ENCODE data around the gene MMP23B.
"Not testable (repeated sequence)": the region's sequence is repeated elsewhere in the genome, so short reads cannot be mapped to it uniquely, and the experiment has no call there.

MMP23B gene

DNA sequence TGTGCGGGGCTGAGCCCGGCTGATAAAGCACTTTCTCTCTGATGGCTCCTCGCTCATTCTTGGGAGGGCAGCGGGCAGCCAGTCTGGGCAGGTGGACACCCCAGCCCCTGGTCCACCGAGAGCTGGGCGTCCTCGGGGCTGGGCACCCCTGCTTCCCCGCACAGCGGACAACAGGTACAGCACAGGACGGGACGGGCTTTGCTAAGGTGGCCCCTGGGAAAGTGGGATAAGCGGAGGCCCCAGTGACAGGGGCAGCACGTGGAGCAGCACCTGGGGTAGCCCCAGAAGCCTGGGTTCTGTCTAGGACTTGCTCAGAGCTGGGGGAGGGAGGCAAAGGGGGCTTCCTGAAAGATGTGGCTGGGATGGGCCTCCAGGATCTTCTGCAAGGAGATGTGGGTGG, 2.6 kb downstream of the MMP23B start:
- not testable (repeated sequence) for DNase-seq

DNA sequence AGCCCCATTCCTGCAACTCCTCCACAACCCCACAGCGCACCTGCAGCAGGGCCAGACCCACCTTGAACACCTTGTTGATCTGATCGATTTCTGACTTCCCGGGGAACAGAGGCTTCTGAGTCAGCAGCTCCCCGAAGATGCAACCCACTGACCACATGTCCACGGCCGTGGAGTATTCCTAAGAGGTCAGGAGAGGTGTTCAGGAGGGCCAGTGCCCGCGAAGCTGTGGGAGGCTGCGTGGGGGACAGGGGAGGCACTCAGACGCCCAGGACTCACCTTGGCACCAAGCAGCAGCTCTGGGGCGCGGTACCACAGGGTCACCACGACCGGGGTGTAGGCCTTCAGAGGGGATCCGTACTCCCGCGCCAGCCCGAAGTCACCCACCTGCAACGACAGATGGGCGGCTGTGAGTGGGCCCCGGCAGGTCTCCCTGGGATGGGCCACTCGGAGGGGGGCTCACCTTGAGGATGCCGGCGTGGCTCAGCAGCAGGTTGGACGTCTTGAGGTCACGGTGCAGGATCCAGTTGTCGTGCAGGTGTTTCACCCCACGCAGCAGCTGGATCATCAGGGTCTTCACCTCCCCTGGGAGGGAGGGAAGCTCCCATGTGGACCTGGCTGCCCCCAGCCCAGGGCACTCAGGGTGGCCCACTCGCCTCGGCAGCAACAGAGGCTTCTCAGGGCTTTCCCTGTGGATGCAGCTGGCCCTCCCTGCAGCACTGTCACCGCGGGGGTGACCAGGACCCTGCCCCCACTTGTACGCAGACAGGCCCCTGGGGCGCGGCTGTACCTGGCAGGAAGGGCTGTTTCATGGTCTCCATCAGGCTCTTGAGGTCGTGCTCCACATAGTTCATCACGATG, 4.9 kb downstream of the MMP23B start:
- not testable (repeated sequence) for DNase-seq

DNA sequence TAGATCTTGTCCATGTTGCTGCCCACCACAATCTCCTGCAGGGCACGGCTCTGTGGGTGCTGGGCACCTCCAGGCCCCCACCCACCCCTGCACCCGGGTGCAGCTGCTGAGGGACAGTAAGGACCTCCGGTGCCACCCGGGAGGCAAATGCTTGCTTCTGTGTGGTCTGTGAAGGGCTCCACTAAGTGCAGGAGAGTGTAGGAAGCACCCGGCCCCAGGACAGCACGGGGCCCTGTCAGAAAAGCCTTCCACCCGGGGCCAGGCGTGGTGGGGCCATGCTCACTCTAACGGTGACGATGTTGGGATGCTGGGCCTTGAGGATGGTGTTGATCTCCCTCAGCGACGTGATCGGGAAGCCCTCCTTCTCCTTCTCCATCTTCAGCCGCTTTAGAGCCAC, 5.5 kb downstream of the MMP23B start:
- not testable (repeated sequence) for DNase-seq

DNA sequence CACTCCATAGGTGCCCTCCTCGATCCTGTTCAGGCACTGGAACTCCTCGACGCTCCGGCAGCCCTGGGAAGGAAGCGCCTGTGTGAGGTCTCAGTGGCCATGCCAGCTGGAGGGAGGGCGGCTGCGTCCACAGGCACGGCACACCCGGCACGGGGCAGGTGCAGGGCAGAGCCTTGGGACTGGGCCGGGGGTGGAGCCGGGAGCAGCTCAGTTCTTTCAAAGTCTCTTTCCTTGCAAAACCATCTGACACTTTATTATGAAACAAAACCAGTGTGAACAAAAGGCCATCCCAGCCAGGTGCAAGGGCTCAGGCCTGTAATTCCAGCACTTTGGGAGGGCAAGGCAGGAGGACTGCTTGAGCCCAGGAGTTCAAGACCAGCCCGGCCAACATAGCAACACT, 6.6 kb downstream of the MMP23B start:
- not testable (repeated sequence) for DNase-seq

DNA sequence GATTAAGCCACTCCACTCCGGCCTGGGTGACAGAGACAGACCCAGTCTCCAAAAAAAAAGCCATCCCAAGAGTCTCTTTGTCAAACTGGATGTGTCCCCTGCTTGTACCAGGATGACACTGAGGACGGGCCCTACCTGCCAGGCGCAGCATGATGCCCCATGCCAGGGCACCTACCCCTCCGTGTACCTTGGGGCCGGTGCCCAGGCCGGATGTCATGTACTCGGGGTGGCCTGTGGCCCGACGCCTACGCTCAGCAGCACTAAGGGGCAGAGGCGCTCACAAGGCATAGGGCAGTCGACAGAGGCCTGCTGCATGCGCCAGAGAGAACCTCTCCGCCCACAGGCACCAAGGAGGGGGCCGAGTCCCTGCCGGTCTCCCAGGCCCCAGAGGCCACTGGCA, 7.4 kb downstream of the MMP23B start:
- DNase-seq, result not testable (repeated sequence)

DNA sequence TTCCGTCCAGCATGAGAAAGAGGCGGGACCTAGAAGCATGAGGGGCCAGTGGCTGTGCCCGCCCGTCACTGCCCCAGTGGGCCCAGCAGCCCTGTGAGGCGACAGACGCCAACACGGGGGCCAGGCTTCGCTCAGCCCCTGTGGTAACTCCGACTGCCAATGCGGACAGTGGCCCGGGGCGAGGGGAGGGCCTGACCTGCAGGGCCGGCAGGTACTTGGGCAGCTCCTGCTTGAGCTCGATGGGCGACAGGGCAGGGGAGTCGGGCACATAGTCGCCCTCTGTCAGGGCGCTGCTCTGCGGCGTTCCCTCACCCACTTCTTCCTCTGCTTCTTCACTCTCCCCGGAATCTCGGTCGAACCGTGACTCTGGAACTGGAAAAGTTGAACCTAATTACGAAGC, 8.1 kb downstream of the MMP23B start:
- DNase-seq, result not testable (repeated sequence)

DNA sequence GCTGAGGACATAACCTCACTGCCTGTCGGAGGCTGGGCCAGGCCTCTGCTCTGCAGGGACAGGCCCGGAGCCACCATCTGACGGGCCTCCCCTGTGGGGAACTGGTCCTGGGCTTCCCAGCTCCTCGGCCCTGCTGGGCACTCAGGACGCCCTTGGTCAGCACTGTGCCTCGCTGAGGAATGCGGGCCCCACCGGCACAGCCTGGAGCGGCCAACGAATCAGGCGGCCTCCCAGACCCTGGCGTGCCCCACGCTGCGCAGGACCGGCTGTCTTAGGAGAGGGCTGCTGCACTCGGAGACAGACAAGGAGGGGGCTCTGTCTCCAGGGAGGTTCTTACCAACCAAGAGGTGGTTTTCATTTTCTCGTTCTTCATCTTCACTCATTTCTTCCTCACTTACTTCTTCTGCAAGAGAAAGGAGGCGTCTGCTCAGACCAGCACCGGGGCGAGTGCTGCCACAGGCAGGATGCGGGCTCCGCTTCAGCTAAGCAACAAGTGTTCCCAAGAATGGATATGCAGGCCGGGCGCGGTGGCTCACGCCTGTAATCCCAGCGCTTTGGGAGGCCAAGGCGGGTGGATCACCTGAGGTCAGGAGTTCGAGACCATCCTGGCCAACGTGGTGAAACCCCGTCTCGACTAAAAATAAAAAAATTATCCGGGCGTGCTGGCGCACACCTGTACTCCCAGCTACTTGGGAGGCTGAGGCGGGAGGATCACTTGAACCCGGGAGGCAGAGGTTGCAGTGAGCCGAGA, 8.9 kb downstream of the MMP23B start:
- not testable (repeated sequence) for DNase-seq

DNA sequence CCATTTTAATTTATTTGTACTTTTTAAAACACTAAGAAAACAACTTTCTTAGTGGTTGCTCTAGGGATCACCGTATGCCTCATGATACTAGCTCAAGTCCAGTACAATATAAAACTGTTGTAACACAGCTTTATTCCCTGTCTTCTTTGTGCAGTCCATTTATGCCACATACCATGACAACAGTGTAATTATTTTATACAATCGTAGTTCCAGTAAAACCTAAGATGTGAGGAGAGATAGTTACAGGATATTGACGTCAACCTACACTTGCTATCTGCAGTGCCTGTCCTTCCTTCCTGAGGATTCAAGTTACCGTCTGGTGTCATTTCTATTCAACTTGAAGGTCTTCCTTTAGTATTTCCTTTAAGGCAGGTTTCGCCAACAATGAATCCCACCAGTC, 14.4 kb downstream of the MMP23B start:
- not testable (repeated sequence) for DNase-seq

DNA sequence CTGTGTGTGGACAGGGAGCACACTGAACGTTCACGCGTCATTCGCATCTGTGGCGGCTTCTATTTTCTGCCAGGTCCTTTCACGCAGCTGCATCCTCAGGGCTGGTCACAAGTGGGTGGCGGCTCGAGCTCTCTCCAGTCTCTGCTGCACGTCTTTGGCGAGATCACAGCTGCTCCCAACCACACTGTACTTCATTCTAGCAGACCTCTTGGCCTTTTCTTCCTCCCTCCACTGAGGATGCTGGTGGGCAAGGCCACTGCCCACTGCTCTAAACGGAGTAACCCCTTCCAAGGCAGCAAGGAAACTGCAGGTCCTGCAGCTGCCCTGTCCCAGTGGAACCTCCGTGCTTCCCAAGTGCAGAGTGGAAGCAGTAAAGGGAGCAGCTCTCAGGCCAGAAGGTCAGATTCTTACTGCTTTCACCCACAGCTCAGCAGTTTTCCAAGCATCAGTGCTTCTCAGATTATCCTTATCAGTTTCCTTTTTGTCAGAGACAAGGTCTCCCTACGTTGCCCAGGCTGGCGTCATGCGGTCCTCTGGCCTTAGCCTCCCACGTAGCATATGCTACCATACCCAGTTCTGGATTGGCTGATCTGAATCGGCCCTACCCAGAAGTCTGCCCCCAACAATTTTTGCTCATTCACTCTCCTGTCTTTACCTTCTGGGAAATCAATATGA, 15.7 kb downstream of the MMP23B start:
- DNase-seq, result not testable (repeated sequence)

DNA sequence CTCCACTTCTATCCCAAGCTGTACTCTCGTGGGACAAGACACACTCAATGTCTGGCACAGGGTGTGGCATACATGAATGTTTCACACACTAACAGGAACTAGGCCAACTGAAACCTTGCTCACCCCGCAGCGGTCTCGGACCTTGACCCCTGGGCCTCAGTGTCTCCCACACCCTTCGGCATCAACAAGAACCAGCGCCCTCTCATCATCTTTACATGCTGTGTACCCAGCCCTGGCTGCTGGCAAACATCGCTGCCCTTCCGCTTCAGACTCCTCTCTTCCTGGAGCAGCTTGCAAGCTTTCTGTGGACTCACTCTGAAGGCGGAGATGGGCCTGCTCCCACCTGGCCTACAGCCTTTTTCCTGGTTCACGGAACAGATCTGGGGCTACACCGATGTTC, 16.3 kb downstream of the MMP23B start:
- DNase-seq, result not testable (repeated sequence)

DNA sequence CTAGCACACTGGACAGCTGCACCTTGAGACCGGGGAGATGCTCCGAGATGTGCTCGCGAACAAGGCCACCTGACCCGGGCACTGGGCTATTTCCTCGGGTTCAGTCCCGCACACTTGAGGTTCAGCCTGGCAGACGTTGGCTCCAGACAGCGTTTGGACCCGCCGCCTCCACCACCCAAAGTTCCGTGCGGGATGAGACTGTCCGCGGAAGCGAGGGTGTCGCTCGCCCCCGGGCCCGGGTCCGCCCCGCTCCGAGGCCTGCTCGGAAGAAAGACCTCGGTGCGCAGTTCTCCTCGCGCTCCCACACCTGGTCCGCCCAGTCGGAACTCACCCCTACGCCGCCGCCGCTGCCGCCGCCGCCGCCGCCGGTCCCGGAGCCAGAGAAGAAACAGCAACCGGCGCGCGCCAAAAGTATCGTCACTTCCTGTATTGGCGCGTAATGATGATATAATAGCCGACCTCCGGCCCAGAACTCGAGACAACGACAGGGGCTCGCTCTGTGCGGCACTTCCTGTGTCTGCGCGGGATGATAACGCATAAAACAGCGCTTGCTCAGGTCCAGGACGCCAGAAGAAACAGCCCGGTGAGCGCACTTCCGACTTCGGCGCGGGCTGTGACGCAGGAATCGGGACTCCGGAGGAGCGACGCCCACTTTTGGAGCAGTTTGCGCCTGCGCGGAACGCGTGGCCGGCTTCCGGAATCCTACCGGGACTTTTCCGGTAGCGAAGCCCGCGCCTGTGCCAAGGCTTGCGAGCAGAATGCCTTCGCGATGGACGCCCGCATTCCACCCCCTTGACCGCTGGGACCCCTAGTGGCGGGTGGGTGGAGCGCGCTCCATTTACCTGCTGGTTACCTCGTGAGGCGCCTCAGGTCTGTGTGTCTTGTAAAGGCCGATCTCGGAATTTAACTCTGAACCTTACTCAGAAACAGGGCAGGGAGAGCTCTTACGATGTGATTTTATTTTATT, 26.9 kb downstream of the MMP23B start, which contains the start of gene CDK11B:
Gene CDK11B (minus strand): TSS at position 422 of the 967 bp plus-strand sequence. CDS start 1,519 bp downstream, outside the sequence.
- DNase-seq, result peak; percentile 99

DNA sequence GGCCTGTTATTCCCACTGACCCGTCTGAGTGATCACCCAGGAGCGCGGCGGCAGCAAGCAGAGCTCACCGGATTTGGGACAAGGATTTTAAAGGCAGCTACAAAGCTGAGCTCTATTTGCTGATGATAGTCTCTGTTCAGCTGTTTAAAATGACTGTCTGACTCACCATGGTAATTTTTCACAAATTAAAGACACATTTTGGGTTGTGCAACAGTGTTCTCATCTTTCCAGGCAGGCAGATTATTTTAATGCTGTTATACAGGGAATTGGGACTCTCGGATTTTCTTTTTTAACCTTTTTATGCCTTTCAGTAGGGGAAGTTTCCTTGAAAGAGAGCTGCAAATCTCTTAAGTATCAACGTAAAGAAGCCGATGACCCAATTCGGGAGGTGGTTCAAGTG, 30.4 kb downstream of the MMP23B start:
- not testable (repeated sequence) for DNase-seq

DNA sequence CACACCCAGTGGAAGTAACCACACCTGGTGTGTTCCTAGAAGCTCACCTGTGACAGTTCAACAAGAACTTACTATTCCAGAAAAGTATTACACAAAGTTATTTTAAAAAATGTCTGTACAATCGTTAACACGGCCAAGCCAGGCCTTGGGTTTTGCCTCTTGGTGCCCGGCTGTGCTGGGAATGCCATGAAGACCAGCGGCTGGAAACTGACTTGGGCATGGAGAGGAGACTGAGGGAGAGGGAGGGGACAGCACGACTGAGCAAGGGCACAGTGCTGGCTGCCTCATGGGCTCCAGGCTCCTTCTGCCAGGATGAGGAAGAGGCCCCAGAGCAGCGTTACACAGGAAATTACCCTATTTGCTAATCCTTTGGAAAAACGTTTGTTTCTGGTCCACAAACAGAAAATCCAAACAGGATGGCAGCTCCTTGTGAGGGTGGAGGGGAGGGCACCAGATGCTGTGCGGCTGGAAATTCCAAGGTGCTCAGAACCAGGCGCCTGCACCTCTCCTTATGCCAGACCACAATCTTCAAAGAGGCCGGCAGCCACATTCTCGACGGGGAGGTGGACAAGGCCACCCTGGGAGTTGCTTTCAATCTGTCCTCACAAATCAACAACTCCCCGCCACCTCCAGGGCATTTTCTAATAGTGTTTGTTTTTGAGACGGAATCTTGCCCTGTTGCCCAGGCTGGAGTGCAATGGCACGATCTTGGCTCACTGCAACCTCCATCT, 31.0 kb downstream of the MMP23B start:
- not testable (repeated sequence) for DNase-seq

DNA sequence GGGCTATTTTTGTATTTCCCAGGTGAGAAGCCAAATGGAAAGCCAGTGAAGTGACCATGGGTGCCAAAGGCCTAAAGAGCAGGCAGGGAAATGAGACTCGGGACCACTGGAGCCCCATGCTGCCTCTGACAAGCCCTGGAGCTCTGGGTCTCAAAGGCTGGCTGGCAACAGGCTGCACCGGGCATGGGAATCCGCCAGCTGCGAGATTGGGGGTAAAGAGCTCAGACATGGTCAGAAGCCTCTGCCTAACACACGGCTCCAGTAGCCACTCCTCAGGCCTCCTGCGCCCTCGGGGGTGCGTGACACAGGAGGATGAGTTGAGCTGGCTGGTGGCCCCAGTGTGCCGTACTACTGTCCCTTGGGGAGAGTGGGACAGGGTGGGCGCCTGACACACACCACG, 32.3 kb downstream of the MMP23B start:
- not testable (repeated sequence) for DNase-seq

DNA sequence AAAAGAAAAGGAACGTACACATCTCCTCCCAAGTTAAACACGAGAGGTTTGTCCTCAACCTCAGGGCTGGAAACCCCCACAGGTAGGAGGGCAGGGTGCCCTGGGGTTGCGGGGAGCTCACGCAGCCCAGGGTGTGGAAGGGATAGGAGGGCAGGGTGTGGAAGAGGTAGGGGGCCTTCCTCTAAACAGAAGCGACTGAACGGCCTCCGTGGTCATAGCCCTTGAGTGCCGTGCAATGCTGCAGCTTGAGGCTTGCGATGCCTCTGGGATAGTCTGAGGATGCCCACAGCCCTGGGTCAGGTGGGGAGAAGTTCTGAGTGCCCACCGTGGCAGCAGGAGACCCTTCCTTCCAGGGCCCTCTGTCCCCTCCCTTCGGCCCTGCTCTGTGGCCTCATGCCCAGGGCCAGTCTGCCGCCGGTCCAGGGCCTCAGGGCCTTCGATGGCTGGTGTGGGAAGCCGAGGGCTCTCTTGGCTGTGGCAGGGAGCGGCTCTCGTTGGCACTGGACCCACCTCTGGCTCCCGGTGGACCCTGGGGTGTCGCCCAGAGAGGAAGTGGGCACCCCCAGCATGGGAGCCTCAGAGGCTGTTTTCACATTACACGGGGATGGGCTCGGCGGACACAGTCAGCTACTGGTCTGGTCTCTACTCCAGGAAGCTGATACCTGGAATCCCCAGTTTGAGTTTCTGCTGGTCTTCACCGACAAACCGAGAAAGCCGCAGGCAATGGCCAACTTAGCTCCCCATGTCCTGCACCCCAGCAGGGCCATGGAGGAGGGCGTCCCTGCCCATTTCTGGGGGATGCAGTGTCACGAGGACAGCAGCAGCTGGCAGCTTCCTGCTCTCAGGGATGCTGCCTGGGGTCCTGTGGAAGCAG, 33.2 kb downstream of the MMP23B start:
- DNase-seq, result no peak

DNA sequence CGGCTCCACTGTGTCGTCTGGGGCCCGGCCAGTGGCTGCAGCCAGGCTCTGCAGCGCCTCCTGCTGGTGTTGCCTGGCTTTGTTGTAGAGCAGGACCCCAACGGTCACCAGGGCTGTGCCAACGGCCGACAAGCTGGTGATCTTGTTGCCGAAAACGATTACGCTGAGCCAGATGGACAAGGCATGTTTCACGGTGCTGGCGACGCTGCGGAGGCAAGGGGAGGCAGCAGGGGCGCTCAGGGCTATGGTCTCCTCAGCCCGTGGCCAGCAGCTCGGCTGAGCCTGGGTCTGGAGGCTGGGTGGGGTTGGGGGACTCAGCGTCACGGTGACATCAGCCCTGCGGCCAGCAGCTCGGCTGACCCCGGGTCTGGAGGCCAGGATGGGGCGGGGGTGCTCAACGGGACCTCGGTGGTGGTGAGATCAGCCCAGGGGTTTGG, 33.9 kb downstream of the MMP23B start:
- DNase-seq, result no peak

DNA sequence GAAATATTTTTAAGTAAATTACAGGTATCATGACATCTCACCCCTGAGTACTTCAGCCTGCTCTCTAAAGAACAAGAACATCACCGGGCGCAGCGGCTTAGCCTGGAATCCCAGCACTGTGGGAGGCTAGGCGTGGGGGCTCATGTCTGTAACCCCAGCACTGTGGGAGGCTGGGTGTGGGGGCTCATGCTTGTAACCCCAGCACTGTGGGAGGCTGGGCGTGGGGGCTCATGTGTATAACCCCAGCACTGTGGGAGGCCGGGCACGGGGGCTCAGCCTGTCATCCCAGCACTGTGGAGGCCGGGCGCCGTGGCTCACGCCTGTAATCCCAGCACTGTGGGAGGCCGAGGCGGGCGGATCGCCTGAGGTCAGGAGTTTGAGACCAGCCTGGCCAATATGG, 34.6 kb downstream of the MMP23B start:
- DNase-seq, result no peak

DNA sequence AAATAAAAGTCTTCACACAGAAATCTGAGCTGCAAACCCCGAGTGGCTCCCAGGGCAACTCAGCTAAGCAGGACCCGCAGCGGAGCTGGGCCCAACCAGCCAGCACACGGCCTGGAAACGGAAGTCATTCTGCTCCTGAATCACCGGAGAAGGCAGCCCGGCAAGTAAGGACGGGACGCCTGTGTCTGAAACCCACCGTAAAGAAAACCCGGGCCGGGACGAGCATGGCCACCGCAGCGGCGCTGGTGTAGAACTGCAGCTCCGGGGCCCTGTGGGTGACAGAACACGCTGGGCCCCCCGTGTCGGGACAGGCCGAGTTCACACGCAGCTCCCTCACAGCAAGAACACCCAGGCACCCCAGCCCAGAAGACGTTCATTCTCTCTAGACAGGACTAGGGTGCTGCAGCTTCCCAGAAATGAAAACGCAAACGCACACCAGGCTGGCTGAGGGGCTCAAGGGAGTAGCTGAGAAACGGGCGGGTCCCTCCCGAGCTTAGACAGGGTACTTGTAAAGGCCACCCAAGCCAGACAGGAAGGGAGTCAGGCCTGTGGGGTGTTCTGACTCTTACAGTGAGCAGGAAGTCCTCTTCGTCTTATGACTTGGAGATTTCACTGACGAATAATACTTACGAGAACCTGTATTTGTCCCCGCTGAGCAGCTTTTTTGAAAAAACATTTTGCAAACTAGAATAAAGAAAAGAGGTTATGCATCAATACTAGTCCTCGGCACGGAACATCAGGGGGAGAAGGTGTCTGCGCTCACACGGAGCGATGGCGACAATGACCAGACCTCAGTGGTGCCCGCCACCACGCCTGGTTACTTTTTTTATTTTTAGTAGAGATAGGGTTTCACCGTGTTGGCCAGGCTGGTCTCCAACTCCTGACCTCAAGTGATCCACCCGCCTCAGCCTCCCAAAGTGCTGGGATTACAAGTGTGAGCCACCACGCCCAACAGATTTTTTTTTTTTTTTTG, 37.8 kb downstream of the MMP23B start:
- DNase-seq, result no peak

DNA sequence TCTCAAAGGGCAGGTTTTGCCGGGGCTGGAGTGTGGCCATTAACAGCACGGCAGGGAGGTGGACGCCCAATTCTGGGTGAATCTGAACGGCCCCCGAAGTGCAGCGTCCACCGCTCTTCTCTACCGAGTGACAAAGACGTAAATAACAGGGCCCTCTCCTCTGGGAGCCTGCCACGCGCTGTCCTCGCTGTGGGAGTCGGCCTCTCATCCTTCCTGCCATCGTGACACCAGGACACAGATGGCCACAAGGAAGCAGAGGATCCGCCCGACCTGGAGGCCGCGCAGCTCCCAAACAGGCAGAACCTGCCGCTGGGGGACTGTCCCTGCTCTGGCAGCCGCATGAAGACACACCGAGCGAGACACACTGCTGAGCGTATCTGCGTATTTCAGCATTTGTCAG, 38.9 kb downstream of the MMP23B start:
- DNase-seq, result no peak

All from MV-4-11 (cell line).